Measurements from ENCODE around the gene CCDC39. TPM values are rescaled to one million over a fixed set of nuclear protein-coding genes. Genes with fewer than 3 reads are reported as not detected.

Gene CCDC39
- total and polyA plus RNA-seq, 2 of the 8 experiments (the other 6 are each of a cell fraction or from before 2014, with no cell fraction given), result 0.12 to 0.80 TPM

GRCh38 chr3:180564676-180565075 lies 114.6 kb downstream of the CCDC39 start (continued):
- TF ChIP-seq NRF1 (IDR thresholded peaks at IDR 0.05; ENCODE audit: low read depth, low read length) (no peak), EP300 (IDR thresholded peaks at IDR 0.05; ENCODE audit: borderline replicate concordance in 1 of 2, low read depth in 2 of 2, low read length in 2 of 2) (no peak), TBP (IDR thresholded peaks at IDR 0.05; ENCODE audit: low read depth, low read length) (no peak)

Small RNA genes lying within 50 kb of the gene (small RNA-seq; reads per million reads assigned to genes)
- gene AC068298.1 (ENCODE audit: insufficient read depth) (not detected), gene RNU6-486P (ENCODE audit: insufficient read depth) (not detected)

Other genes with a start within 250 kb of the CCDC39 start
- gene TTC14, start 77.3 kb downstream of the CCDC39 start, total RNA-seq (2021; fragmentation: NEBNext Ultra II Directional; extraction: Animal tissue kit (Norgen Biotek cat#: 25700)), result 19.4 and 22.3 TPM in 2 replicates
- 9.5 and 10.2 TPM in 2 replicates for gene TTC14, start 77.3 kb downstream of the CCDC39 start, polyA plus RNA-seq (2011; rRNA removed)
- gene FXR1, start 233.2 kb upstream of the CCDC39 start, total RNA-seq (2021; fragmentation: NEBNext Ultra II Directional; extraction: Animal tissue kit (Norgen Biotek cat#: 25700)), result 264 and 283 TPM in 2 replicates
- 80.4 and 108 TPM in 2 replicates for gene FXR1, start 233.2 kb upstream of the CCDC39 start, polyA plus RNA-seq (2011; rRNA removed)